ENCODE results near the gene ABHD2. TPM values are rescaled to one million over a fixed set of nuclear protein-coding genes. Genes with fewer than 3 reads are reported as not detected.

The ABHD2 gene
- polyA plus RNA-seq, 3 donors: 30.8 to 67.1 (median 37.3) TPM

- intact Hi-C loops (cut with micrococcal nuclease): no loop called here
- H3K4me1 Mint-ChIP-seq: peaks cover 39% of the 10 kb centered on the region
- Histone ChIP-seq H3K27me3 (ENCODE audit: control insufficient read depth in 2 of 2, insufficient read depth in 2 of 2, low read length in 2 of 2) (no peaks in the 10 kb centered on the region), H2AFZ (ENCODE audit: insufficient read depth, low read depth, low read length, poor library complexity, severe bottlenecking) (no peak overlapping the region), H3K4me2 (replicated peaks; ENCODE audit: extremely low read depth, low read length, poor library complexity, severe bottlenecking) (no peak overlapping the region), H3K79me2 (ENCODE audit: insufficient read depth, low read length) (peaks cover 98% of the 10 kb centered on the region), H4K20me1 (ENCODE audit: insufficient read depth, low read length) (peaks cover 46% of the 10 kb centered on the region), H3K9ac (ENCODE audit: insufficient read depth, low read length, poor library complexity, severe bottlenecking) (no peak overlapping the region), H3K36me3 (replicated peaks in 1 of 2; ENCODE audit: control insufficient read depth in 1 of 2, insufficient read depth in 2 of 2, low read length in 2 of 2) (peaks cover 8 to 78% of the 10 kb centered on the region in 2 donors), H3K27ac (ENCODE audit: low read depth in 1 of 2, low read length in 2 of 2) (no peak overlapping the region), H3K4me1 (ENCODE audit: control insufficient read depth in 1 of 2, insufficient read depth in 2 of 2, low read length in 2 of 2) (peaks cover 18 to 25% of the 10 kb centered on the region in 2 donors), H3K9me3 (replicated peaks in 1 of 2; ENCODE audit: control insufficient read depth in 1 of 2, insufficient read depth in 1 of 2, low read length in 2 of 2) (no peaks in the 10 kb centered on the region), H3K4me3 (replicated peaks in 1 of 3; ENCODE audit: low read depth in 2 of 3, low read length in 3 of 3) (no peak overlapping the region)
- DNase-seq: no peak
- H3K36me3 Mint-ChIP-seq: peaks cover 68 to 75% of the 10 kb centered on the region in 2 donors
- WGBS (ENCODE audit: insufficient coverage): no CpG with 5 or more reads among the region's 3 CpGs
- H3K9me3 Mint-ChIP-seq: no peaks in the 10 kb centered on the region
- H3K4me3 Mint-ChIP-seq: no peak overlapping the region
- no peak for TF ChIP-seq CTCF (IDR thresholded peaks at IDR 0.05)
- H3K27me3 Mint-ChIP-seq (ENCODE audit: low read depth in 3 of 3): no peaks in the 10 kb centered on the region
- H3K27ac Mint-ChIP-seq: peak overlapping the region in 3 of 7 donors; percentile 35 to 84 (median 80)
Measured at GRCh38 chr15:89099968-89100367, 11.7 kb downstream of the ABHD2 start.

GRCh38 chr15:89101302-89102193 lies 13.3 kb downstream of the ABHD2 start:
- no peak for DNase-seq
- TF ChIP-seq CTCF (IDR thresholded peaks at IDR 0.05): no peak
- Histone ChIP-seq H3K79me2 (ENCODE audit: insufficient read depth, low read length) (peaks cover 97% of the 10 kb centered on the region), H3K4me3 (replicated peaks in 1 of 3; ENCODE audit: low read depth in 2 of 3, low read length in 3 of 3) (no peak overlapping the region), H3K27ac (ENCODE audit: low read depth in 1 of 2, low read length in 2 of 2) (no peak overlapping the region), H3K4me2 (replicated peaks; ENCODE audit: extremely low read depth, low read length, poor library complexity, severe bottlenecking) (no peak overlapping the region), H3K9me3 (replicated peaks in 1 of 2; ENCODE audit: control insufficient read depth in 1 of 2, insufficient read depth in 1 of 2, low read length in 2 of 2) (no peaks in the 10 kb centered on the region), H3K4me1 (ENCODE audit: control insufficient read depth in 1 of 2, insufficient read depth in 2 of 2, low read length in 2 of 2) (peaks cover 17 to 23% of the 10 kb centered on the region in 2 donors), H3K9ac (ENCODE audit: insufficient read depth, low read length, poor library complexity, severe bottlenecking) (no peak overlapping the region), H2AFZ (ENCODE audit: insufficient read depth, low read depth, low read length, poor library complexity, severe bottlenecking) (no peak overlapping the region), H3K36me3 (replicated peaks in 1 of 2; ENCODE audit: control insufficient read depth in 1 of 2, insufficient read depth in 2 of 2, low read length in 2 of 2) (peaks cover 8 to 83% of the 10 kb centered on the region in 2 donors), H4K20me1 (ENCODE audit: insufficient read depth, low read length) (peaks cover 62% of the 10 kb centered on the region), H3K27me3 (ENCODE audit: control insufficient read depth in 2 of 2, insufficient read depth in 2 of 2, low read length in 2 of 2) (no peaks in the 10 kb centered on the region)
- Mint-ChIP-seq H3K36me3 (peaks cover 71 to 83% of the 10 kb centered on the region in 2 donors), H3K4me3 (no peak overlapping the region), H3K27me3 (ENCODE audit: low read depth in 3 of 3) (no peaks in the 10 kb centered on the region), H3K9me3 (no peaks in the 10 kb centered on the region), H3K4me1 (peaks cover 38% of the 10 kb centered on the region), H3K27ac (peak overlapping the region in 4 of 7 donors; percentile 14 to 72 (median 27))
- 97% methylated on average over 5 of the region's 8 CpGs for WGBS (ENCODE audit: insufficient coverage)
- intact Hi-C loops (cut with micrococcal nuclease): no loop called here
